GM12891 (cell line): ENCODE data around the gene BMP6.

Experiments used
- PAX5 ChIP-seq: IDR thresholded peaks from 2 replicates; pipeline ENCODE4 v1.6.1; 2011; ENCODE audit warnings: low read length, moderate library complexity, mild to moderate bottlenecking; ENCODE audit not compliant: insufficient read depth, severe bottlenecking
- POLR2A ChIP-seq: IDR thresholded peaks from 2 replicates; pipeline ENCODE4 v1.6.1; 2011; ENCODE audit warnings: low read depth, low read length, control low read depth
- POLR2AphosphoS5 ChIP-seq: IDR thresholded peaks from 2 replicates; pipeline ENCODE4 v1.6.1; 2011; ENCODE audit warnings: low read depth, low read length, control low read depth
- POU2F2 ChIP-seq: IDR thresholded peaks from 2 replicates; pipeline ENCODE4 v1.6.1; 2011; ENCODE audit warnings: low read depth, mild to moderate bottlenecking, control low read depth, low read length, moderate library complexity
- SPI1 ChIP-seq: IDR thresholded peaks from 2 replicates; pipeline ENCODE4 v1.6.1; 2011; ENCODE audit warnings: low read depth, low read length, control low read depth
- TAF1 ChIP-seq: IDR thresholded peaks from 2 replicates; pipeline ENCODE4 v1.6.1; 2011; ENCODE audit warnings: low read depth, low read length, control low read depth

GRCh38 chr6:7758456-7758855 is 32.6 kb downstream of the BMP6 start:
- TF ChIP-seq POLR2AphosphoS5 (no peak), POLR2A (no peak), PAX5 (no peak), TAF1 (no peak), POU2F2 (no peak), SPI1 (no peak)
